HG02970 (cell line): ENCODE results near the gene IRF2BP2.
A peak's percentile ranks its signal among the peaks of the same experiment; 100 is the strongest.

Source experiments
- ATAC-seq: cut with Tn5 transposase; IDR thresholded peaks from one replicate; pipeline ENCODE4 v1.9.1; 2021; ENCODE audit warnings: mild to moderate bottlenecking, moderate library complexity, moderate number of reproducible peaks; ENCODE audit not compliant: unreplicated experiment, low FRiP score

IRF2BP2 gene

GRCh38 chr1:234614081-234614489, 4.1 kb upstream of the IRF2BP2 start:
- no peak for ATAC-seq

GRCh38 chr1:234613128-234613875, 3.3 kb upstream of the IRF2BP2 start:
- no peak for ATAC-seq

GRCh38 chr1:234612352-234613127, 2.6 kb upstream of the IRF2BP2 start:
- ATAC-seq = no peak

GRCh38 chr1:234611847-234612351, 1.9 kb upstream of the IRF2BP2 start:
- ATAC-seq = no peak

- ATAC-seq = peak; percentile 15
Measured at GRCh38 chr1:234611225-234611846, 1.4 kb upstream of the IRF2BP2 start.

- ATAC-seq = peak; percentile 41
Measured at GRCh38 chr1:234610666-234611224, 767 bp upstream of the IRF2BP2 start.

GRCh38 chr1:234609691-234610042, 311 bp downstream of the IRF2BP2 start:
- no peak for ATAC-seq

- no peak for ATAC-seq
Measured at GRCh38 chr1:234608911-234609690, 877 bp downstream of the IRF2BP2 start.

- peak; percentile 18 for ATAC-seq
Measured at GRCh38 chr1:234608025-234608910, 1.7 kb downstream of the IRF2BP2 start.

- ATAC-seq = no peak
Measured at GRCh38 chr1:234607109-234608024, 2.6 kb downstream of the IRF2BP2 start.

- ATAC-seq = no peak
Measured at GRCh38 chr1:234606784-234607108, 3.2 kb downstream of the IRF2BP2 start.

GRCh38 chr1:234605983-234606783, 3.8 kb downstream of the IRF2BP2 start:
- no peak for ATAC-seq

- ATAC-seq = no peak
Measured at GRCh38 chr1:234605399-234605982, 4.5 kb downstream of the IRF2BP2 start.

- ATAC-seq = no peak
Measured at GRCh38 chr1:234604495-234605398, 5.2 kb downstream of the IRF2BP2 start.

GRCh38 chr1:234603221-234604204, 6.5 kb downstream of the IRF2BP2 start:
- no peak for ATAC-seq
